ENCODE measurements around the gene STK39.

GRCh38 chr2:168198476-168199207 lies 48.8 kb downstream of the STK39 start:
- no peak for TF ChIP-seq CTCF (conservative IDR thresholded peaks at IDR 0.05; ENCODE audit: low read depth, low read length)
- no peak for TF ChIP-seq EZH2 (IDR thresholded peaks at IDR 0.05; ENCODE audit: borderline replicate concordance, low read depth, low read length, poor library complexity, severe bottlenecking)

Data from A673 (cell line).